Bronchial epithelial cell (primary cell): ENCODE results near the gene KPTN. TPM values are rescaled to one million over a fixed set of nuclear protein-coding genes. Genes with fewer than 3 reads are reported as not detected.
A peak's percentile ranks its signal among the peaks of the same experiment; 100 is the strongest.

Experiments used
- DNase-seq: peaks from one replicate; pipeline ENCODE4 v3.0.0-alpha.2; 2010; ENCODE audit warnings: low read depth
- FAIRE-seq: peaks from 2 replicates; lab custom pipeline; 2011; peaks lifted over from hg19 to GRCh38; lab: Jason Lieb, UNC
- H3K27me3 ChIP-seq: 2 replicates; pipeline ENCODE4 v1.5.1; 2011; ENCODE audit warnings: low read length; ENCODE audit not compliant: control insufficient read depth, insufficient read depth
- H3K36me3 ChIP-seq: 2 replicates; pipeline ENCODE4 v1.5.1; 2011; ENCODE audit warnings: low read length; ENCODE audit not compliant: control insufficient read depth, insufficient read depth
- H3K4me3 ChIP-seq: 2 replicates; pipeline ENCODE4 v1.5.1; 2011; ENCODE audit warnings: mild to moderate bottlenecking, low read depth, low read length, control low read depth
- CTCF ChIP-seq: IDR thresholded peaks from 2 replicates; pipeline ENCODE4 v1.5.1; 2011; ENCODE audit warnings: mild to moderate bottlenecking, moderate library complexity, low read length, control low read depth, inconsistent platforms; ENCODE audit not compliant: insufficient read depth, severe bottlenecking
- total RNA-seq: library from RNA; depleted of rRNA; stranded (reverse); fragments of >200 nt; gene quantifications from 2 replicates; pipeline ENCODE4 v1.2.1, GENCODE V29; 2014

KPTN gene
- total RNA-seq, 1 donor from 2014 or later, result 2.1 TPM

- no peak for TF ChIP-seq CTCF
- DNase-seq (no peak), FAIRE-seq (no peak)
- Histone ChIP-seq H3K36me3 (peaks cover 22% of the 10 kb centered on the region), H3K27me3 (no peaks in the 10 kb centered on the region), H3K4me3 (no peak overlapping the region)
Observed at GRCh38 chr19:47503130-47503825, 19.3 kb upstream of the KPTN start.

DNA sequence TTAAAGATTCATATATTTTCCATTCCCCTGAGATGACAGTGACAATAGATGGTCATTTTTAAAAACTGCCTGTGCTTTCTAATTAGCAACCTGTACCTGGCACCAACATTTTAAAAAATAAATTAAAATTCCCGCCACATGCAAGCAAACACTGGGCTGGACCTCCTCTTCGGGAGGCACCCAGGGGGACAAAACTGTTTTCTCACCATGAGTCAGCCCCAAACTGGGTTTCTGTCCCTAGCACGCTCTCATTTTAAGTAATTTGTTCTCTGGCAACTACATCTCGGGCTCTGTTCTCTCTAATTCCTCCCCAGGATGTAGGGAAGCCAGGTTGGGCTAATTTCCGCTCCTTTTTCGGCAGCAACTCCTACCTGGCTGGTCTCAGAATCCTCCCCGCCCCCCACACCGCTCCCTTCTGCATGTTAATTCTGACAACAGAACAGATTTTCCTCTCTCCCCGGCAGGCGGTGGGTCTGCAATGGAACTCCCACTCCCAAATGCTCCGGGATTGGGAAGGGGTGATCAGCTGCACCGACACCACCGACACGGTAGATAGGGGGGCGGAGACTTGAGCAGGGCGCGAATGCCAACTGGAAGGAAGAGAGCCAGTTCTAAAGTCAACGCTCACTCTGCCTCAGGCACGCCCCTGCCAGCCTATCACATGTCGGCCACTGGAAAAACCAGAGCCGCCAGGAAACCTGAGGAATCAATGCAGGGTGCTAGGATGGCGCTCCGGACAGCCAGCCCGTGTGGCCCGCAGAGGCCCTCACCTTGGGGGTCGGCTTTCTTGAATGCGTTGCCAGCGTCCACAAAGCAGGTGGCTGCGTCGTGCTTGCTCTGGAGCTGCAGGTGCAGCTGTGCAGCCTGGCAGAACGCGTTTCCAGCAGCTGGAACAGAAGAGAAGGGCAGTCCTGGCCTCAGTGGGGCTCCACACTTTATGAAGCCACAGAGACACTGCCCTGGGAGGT lies 16.1 kb upstream of the KPTN start:
- no peak for TF ChIP-seq CTCF
- no peaks in the 10 kb centered on the region for H3K27me3 ChIP-seq
- no peak for FAIRE-seq
- no peak for DNase-seq
- H3K4me3 ChIP-seq, result no peak overlapping the region
- H3K36me3 ChIP-seq, result peaks cover 32% of the 10 kb centered on the region

- DNase-seq, result no peak
- TF ChIP-seq CTCF, result no peak
- Histone ChIP-seq H3K36me3 (peaks cover 32% of the 10 kb centered on the region), H3K4me3 (no peak overlapping the region), H3K27me3 (no peaks in the 10 kb centered on the region)
- FAIRE-seq, result no peak
Observed at GRCh38 chr19:47499371-47499770, 15.4 kb upstream of the KPTN start.

DNA sequence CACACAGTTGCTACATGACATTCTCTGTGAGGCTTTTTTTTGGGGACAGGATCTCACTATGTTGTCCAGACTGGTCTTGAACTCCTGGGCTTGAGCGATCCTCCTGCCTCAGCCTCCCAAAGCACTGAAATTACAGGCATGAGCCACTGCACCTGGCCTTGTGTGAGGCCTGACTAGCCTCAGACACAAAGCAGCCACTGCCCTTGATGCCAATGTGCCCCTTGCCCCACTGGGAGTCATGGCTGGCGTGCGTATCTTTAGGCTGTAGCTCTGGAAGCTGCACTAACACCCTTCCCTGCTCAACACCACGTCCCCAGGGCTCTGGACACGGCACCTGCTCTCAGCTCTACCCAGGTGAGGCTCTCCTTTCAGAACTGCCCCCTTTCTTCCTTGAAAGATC lies 14.5 kb upstream of the KPTN start:
- FAIRE-seq, result peak; percentile 89
- Histone ChIP-seq H3K4me3 (no peak overlapping the region), H3K27me3 (no peaks in the 10 kb centered on the region), H3K36me3 (peaks cover 32% of the 10 kb centered on the region)
- no peak for DNase-seq
- TF ChIP-seq CTCF, result no peak

DNA sequence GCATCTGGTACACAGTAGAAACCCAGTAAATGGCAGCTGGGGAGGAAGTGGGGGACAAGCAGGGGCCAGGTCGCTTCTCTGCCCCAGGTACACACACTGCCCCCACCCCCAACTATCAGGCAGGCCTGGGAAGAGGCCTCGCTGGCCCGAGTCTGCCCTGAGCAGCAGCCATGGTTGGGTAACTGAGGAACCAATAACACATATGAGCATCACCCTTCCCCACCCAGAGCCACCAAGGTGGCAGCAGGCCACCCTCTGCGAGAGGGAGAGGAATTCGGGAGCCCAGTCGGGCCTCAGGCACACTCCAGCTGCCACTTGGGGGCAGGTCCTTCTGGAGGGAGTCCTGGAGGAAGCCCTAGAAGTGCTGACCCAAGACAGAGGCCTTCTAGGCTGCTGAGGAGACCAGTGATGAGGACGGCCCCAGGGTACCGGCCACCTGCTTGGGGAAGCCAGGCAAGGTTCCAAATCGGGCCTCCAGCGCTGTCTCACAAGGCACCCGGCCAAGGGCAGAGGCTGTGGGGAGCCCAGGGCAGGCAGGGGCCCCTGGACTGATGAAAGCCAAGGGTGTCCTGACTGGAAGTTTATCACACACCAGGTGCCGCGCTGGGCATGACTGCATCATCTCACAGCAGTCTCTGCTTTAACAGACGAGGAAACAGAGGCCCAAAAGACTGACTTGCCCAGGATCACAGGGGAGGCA lies 14.0 kb upstream of the KPTN start:
- TF ChIP-seq CTCF, result no peak
- H3K27me3 ChIP-seq, result no peaks in the 10 kb centered on the region
- DNase-seq (no peak), FAIRE-seq (no peak)
- H3K4me3 ChIP-seq, result no peak overlapping the region
- peaks cover 32% of the 10 kb centered on the region for H3K36me3 ChIP-seq
